Fibroblast of peridontal ligament (primary cell): ENCODE measurements around the gene CRIP2.
A peak's percentile ranks its signal among the peaks of the same experiment; 100 is the strongest.

Experiments
- DNase-seq: peaks from one replicate; pipeline ENCODE4 v3.0.0-alpha.2; 2010; ENCODE audit errors: extremely low read depth

CRIP2 gene

DNA sequence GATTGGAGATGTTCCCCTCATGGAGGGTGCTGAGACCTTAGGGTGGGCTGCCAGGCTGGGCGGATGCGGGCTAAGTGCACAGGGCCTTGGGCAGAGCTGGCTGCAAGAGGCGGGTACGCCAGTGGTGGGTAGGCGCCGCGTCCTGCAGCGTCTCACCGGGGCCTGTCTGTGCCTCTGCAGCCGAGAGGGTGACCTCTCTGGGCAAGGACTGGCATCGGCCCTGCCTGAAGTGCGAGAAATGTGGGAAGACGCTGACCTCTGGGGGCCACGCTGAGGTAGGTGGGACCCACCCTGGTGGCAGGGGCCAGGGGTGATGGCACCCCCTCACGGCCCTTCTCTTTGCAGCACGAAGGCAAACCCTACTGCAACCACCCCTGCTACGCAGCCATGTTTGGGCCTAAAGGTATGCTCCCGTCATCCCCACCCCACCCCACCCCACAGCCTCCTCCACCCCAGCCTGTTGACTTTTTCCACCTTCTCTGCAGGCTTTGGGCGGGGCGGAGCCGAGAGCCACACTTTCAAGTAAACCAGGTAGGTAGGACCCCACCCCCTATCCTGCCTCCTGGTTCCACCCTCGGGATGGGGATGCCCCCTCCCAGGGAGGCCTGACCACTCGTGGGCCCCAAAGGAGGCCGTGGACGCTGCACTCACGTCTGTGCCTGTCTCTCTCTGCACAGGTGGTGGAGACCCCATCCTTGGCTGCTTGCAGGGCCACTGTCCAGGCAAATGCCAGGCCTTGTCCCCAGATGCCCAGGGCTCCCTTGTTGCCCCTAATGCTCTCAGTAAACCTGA, 13.6 kb downstream of the CRIP2 start:
- DNase-seq, result no peak

DNA sequence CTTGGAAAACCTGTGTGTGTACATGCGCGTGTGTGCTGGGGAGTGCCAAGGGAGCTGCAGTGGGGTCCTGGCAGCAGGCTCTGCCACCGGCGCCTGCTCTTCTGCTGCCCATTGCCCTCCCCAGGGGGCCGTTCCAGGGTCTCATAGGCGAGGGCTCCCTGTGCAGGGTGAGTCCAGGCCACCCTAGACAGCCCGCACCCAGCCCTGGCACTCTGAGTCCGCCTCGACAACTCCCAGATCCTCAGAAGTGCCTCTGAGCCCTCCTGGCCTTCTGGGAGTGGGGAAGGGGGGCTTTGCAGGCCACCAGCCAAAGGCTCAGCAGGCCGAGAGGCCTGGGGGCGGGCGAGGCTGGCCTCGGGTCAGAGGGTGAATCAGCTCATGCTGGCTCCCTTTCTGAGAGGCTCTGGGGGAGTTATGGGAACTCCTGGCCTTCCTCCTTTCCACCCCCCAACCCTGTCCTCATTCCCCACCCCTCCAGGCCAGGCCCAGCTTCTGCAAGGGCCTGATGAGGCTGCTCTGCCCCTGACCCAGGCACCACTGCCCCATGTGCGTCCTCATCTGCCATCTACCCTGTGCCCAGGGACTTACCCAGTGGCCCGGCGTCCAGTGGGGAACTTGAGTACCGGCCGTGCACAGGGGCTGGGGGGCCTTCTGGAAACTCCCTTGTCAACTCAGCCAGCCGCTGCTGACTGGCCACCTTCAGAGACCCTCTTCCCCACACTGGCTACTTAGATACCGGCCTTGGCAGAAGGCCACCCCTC, 14.3 kb downstream of the CRIP2 start:
- DNase-seq, result no peak

GRCh38 chr14:105489542-105490266, 15.1 kb downstream of the CRIP2 start:
- DNase-seq, result peak; percentile 73

DNA sequence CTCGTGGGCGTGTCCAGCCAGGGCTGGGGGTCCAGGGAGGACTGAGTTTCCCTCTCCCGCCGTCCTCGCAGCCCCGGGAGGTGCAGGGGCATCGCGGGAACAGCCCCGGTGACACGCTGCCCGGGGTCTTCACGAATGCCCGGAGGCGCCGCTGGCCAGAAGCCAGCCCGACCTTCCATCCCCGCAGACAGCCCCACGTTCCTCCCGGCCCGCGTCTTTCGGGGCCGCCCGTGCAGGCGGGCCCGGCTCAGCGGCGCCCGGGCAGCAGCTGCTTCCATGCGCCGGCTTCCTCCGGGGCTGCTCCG, 15.6 kb downstream of the CRIP2 start:
- DNase-seq, result no peak

- DNase-seq, result peak; percentile 100
Observed at GRCh38 chr14:105490572-105491365, 16.1 kb downstream of the CRIP2 start, which contains the start of gene TEDC1. TEDC1 (plus strand) TSS chr14:105491246; CDS start chr14:105491376, 130 bp downstream.

- peak; percentile 7 for DNase-seq
Observed at GRCh38 chr14:105491366-105491973, 16.8 kb downstream of the CRIP2 start.

DNA sequence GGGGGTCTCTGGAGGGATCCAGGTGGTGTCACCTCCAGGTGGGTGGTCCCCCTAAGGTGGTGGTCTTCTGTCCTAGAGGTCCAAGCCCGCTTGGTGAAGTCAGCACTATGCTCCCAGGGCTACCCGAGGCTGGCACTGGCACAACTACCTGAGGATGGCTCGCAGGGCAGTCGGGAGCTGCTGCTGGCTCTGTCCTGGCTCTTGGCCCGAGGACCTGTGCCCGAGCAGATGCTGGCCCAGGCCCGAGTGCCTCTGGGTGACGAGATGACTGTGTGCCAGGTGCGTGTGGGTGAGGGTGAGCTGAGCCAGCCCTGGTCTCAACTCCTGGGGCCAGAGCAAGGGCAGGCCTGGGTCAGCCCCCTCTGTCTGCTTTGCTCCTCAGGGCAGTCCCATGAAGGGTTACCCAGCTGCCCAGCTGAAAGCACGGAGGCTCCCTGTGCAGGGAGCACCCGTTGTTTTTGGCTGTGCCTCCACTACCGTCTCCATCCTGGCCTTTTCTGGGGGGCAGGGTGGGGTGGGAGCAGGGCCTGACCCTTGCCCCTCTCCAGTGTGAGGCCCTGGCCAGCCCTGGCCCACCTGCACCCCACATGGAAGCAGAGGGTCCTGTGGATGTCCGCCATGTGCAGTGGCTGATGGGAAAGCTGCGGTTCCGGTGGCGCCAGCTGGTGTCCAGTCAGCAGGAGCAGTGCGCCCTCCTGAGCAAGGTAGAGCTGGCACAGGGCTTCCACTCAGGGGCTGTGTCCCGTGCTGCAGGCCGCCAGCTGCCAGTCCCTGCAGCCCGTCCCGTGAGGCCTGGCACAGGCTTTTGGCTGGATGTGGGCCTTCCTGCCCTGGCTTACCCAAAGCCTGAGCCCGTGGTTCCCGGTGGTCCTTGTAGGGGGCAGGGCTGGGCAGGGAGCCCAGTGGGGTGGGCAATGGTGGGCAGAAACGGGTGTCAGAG, 17.7 kb downstream of the CRIP2 start:
- DNase-seq, result no peak

DNA sequence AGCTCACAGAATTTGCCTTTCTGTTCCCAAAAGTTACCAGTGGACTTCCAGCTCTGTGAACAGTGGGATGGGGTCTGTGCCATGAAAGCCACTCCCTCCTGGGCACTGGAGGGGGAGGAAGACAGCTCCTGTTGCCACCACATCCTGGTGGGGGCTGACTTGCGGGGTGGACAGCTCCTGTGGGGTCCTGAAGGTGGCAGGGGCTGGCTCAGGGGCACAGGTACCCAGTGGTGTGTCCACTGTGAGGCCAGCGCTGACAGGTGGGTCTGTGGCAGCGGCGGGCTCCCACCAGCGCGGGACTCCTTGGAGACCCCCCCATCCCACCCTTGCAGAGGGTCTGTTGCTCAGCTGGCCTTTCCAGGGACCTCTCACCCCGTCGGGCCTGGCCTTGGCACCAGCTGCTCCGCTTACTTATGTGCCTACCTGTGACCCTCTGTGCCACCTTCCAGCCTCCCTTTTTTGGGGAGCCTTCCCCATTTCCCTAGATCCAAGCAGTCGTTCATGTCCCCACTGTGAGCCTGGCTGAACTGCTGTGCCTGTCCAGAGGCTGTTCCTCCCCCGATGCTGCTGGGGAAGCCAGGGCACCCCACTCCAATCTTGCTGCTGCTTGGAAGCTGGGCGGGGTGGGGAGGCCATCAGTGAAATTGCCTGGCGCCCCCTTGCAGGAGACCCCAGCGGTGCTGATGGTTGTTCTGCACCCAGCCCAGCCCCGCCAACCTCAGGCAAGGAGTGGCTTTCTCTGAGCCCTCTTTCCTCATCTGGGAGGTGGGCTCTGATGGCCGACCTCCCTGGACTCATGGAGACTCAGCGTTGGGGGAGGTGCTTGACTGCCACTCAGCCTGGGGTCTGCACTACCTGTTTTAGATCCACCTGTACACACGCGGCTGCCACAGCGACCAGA, 18.6 kb downstream of the CRIP2 start:
- DNase-seq, result no peak

- no peak for DNase-seq
Observed at GRCh38 chr14:105493921-105494605, 19.4 kb downstream of the CRIP2 start.

GRCh38 chr14:105494606-105494929, 19.9 kb downstream of the CRIP2 start:
- DNase-seq, result no peak

- no peak for DNase-seq
Observed at GRCh38 chr14:105495101-105495989, 20.7 kb downstream of the CRIP2 start.

GRCh38 chr14:105495990-105496830, 21.6 kb downstream of the CRIP2 start:
- no peak for DNase-seq

GRCh38 chr14:105496831-105497591, 22.4 kb downstream of the CRIP2 start:
- no peak for DNase-seq

GRCh38 chr14:105497671-105498429, 23.2 kb downstream of the CRIP2 start:
- DNase-seq, result no peak
